Stomach smooth muscle (tissue), 2 donors: ENCODE measurements around the gene PTPRG.

Experiments
- H3K27ac ChIP-seq: one replicate; pipeline ENCODE4 v1.7.0; 2013; ENCODE audit warnings: mild to moderate bottlenecking, low read length, inconsistent platforms
- H3K27me3 ChIP-seq, 2 donors: one replicate each; pipeline ENCODE4 v1.7.0; 2013; ENCODE audit warnings: low read length in 2 of 2; ENCODE audit not compliant: insufficient read depth in 2 of 2, control insufficient read depth in 1 of 2
- H3K36me3 ChIP-seq, 2 donors: one replicate each; pipeline ENCODE4 v1.7.0; 2013; ENCODE audit warnings: low read length in 2 of 2; ENCODE audit not compliant: control insufficient read depth in 2 of 2, insufficient read depth in 2 of 2
- H3K4me1 ChIP-seq: one replicate; pipeline ENCODE4 v1.7.0; 2013; ENCODE audit warnings: low read length; ENCODE audit not compliant: control insufficient read depth, insufficient read depth
- H3K4me3 ChIP-seq, 2 donors: one replicate each; pipeline ENCODE4 v1.7.0; 2013; ENCODE audit warnings: low read length in 2 of 2
- H3K9ac ChIP-seq, 2 donors: one replicate each; pipeline ENCODE4 v1.7.0; 2013; ENCODE audit warnings: low read length in 2 of 2, mild to moderate bottlenecking in 1 of 2
- H3K9me3 ChIP-seq, 2 donors: one replicate each; pipeline ENCODE4 v1.7.0; 2013; ENCODE audit warnings: low read length in 2 of 2; ENCODE audit not compliant: control insufficient read depth in 2 of 2
- donor health status: healthy.
- donor health status: Pancreatic carcinoma.

Gene PTPRG

GRCh38 chr3:62159709-62160092 lies 598.3 kb downstream of the PTPRG start:
- no peak overlapping the region for H3K9ac ChIP-seq
- H3K27ac ChIP-seq, result peak overlapping the region; percentile 55
- no peaks in the 10 kb centered on the region for H3K9me3 ChIP-seq
- H3K27me3 ChIP-seq, result no peaks in the 10 kb centered on the region
- peaks cover 2 to 5% of the 10 kb centered on the region in 2 donors for H3K36me3 ChIP-seq
- H3K4me3 ChIP-seq, result peak overlapping the region in 1 of 2 donors; percentile 40
- H3K4me1 ChIP-seq, result peaks cover 17% of the 10 kb centered on the region

GRCh38 chr3:62161371-62161770 lies 600.0 kb downstream of the PTPRG start:
- H3K9me3 ChIP-seq, result no peaks in the 10 kb centered on the region
- no peak overlapping the region for H3K27ac ChIP-seq
- H3K36me3 ChIP-seq, result peaks cover 2 to 5% of the 10 kb centered on the region in 2 donors
- no peaks in the 10 kb centered on the region for H3K27me3 ChIP-seq
- H3K9ac ChIP-seq, result no peak overlapping the region
- peaks cover 17% of the 10 kb centered on the region for H3K4me1 ChIP-seq
- no peak overlapping the region for H3K4me3 ChIP-seq

- Histone ChIP-seq H3K27ac (no peak overlapping the region), H3K4me3 (no peak overlapping the region)
These were observed 602.8 kb downstream of the PTPRG start for GRCh38 chr3:62164196-62164595.

GRCh38 chr3:62164746-62165145 lies 603.4 kb downstream of the PTPRG start:
- no peak overlapping the region for H3K9ac ChIP-seq
- no peak overlapping the region for H3K4me3 ChIP-seq
- H3K4me1 ChIP-seq, result peaks cover 11% of the 10 kb centered on the region
- H3K36me3 ChIP-seq, result no peaks in the 10 kb centered on the region
- H3K9me3 ChIP-seq, result no peaks in the 10 kb centered on the region
- no peaks in the 10 kb centered on the region for H3K27me3 ChIP-seq
- no peak overlapping the region for H3K27ac ChIP-seq

More at GRCh38 chr3:62164196-62164595, 602.8 kb downstream of the PTPRG start:
- Histone ChIP-seq H3K36me3 (no peaks in the 10 kb centered on the region), H3K9me3 (no peaks in the 10 kb centered on the region), H3K4me1 (peaks cover 15% of the 10 kb centered on the region), H3K27me3 (no peaks in the 10 kb centered on the region), H3K9ac (no peak overlapping the region)

GRCh38 chr3:62167566-62168262 lies 606.3 kb downstream of the PTPRG start:
- Histone ChIP-seq H3K4me1 (peaks cover 3% of the 10 kb centered on the region), H3K4me3 (no peak overlapping the region), H3K27ac (no peak overlapping the region), H3K27me3 (no peaks in the 10 kb centered on the region), H3K36me3 (no peaks in the 10 kb centered on the region), H3K9ac (no peak overlapping the region), H3K9me3 (no peaks in the 10 kb centered on the region)

GRCh38 chr3:62168356-62168755 lies 607.0 kb downstream of the PTPRG start:
- no peak overlapping the region for H3K9ac ChIP-seq
- no peak overlapping the region for H3K27ac ChIP-seq
- no peaks in the 10 kb centered on the region for H3K27me3 ChIP-seq
- no peaks in the 10 kb centered on the region for H3K9me3 ChIP-seq
- H3K4me1 ChIP-seq, result peaks cover 3% of the 10 kb centered on the region
- H3K36me3 ChIP-seq, result no peaks in the 10 kb centered on the region
- no peak overlapping the region for H3K4me3 ChIP-seq

- no peak overlapping the region for H3K27ac ChIP-seq
- no peak overlapping the region for H3K9ac ChIP-seq
- H3K4me1 ChIP-seq, result peaks cover 3% of the 10 kb centered on the region
- no peaks in the 10 kb centered on the region for H3K36me3 ChIP-seq
- H3K4me3 ChIP-seq, result no peak overlapping the region
- no peaks in the 10 kb centered on the region for H3K27me3 ChIP-seq
- no peaks in the 10 kb centered on the region for H3K9me3 ChIP-seq
These were observed 608.7 kb downstream of the PTPRG start for GRCh38 chr3:62169906-62170660.

- H3K9me3 ChIP-seq, result no peaks in the 10 kb centered on the region
- no peaks in the 10 kb centered on the region for H3K27me3 ChIP-seq
- H3K4me1 ChIP-seq, result peaks cover 3% of the 10 kb centered on the region
- no peak overlapping the region for H3K4me3 ChIP-seq
- no peaks in the 10 kb centered on the region for H3K36me3 ChIP-seq
- H3K27ac ChIP-seq, result no peak overlapping the region
- no peak overlapping the region for H3K9ac ChIP-seq
These were observed 610.4 kb downstream of the PTPRG start for GRCh38 chr3:62171789-62172188.

GRCh38 chr3:62172199-62172598 lies 610.8 kb downstream of the PTPRG start:
- no peak overlapping the region for H3K4me3 ChIP-seq

GRCh38 chr3:62173939-62174515 lies 612.7 kb downstream of the PTPRG start:
- Histone ChIP-seq H3K27me3 (no peaks in the 10 kb centered on the region), H3K36me3 (no peaks in the 10 kb centered on the region), H3K9me3 (no peaks in the 10 kb centered on the region), H3K4me1 (no peaks in the 10 kb centered on the region), H3K9ac (no peak overlapping the region), H3K27ac (no peak overlapping the region), H3K4me3 (no peak overlapping the region)

More at GRCh38 chr3:62172199-62172598, 610.8 kb downstream of the PTPRG start:
- Histone ChIP-seq H3K4me1 (peaks cover 3% of the 10 kb centered on the region), H3K9ac (no peak overlapping the region), H3K27me3 (no peaks in the 10 kb centered on the region), H3K9me3 (no peaks in the 10 kb centered on the region), H3K27ac (no peak overlapping the region), H3K36me3 (no peaks in the 10 kb centered on the region)
